ENCODE results near the gene TCP11X2. TPM values are rescaled to one million over a fixed set of nuclear protein-coding genes. Genes with fewer than 3 reads are reported as not detected.

The TCP11X2 gene
- not detected in 5 replicates for total RNA-seq (2022; extraction: Qiagen RNA extraction; ENCODE audit: low read depth)

GRCh38 chrX:102471762-102472220 is at the start of gene TCP11X2:
TCP11X2 (minus strand) TSS chrX:102471812.

DNA sequence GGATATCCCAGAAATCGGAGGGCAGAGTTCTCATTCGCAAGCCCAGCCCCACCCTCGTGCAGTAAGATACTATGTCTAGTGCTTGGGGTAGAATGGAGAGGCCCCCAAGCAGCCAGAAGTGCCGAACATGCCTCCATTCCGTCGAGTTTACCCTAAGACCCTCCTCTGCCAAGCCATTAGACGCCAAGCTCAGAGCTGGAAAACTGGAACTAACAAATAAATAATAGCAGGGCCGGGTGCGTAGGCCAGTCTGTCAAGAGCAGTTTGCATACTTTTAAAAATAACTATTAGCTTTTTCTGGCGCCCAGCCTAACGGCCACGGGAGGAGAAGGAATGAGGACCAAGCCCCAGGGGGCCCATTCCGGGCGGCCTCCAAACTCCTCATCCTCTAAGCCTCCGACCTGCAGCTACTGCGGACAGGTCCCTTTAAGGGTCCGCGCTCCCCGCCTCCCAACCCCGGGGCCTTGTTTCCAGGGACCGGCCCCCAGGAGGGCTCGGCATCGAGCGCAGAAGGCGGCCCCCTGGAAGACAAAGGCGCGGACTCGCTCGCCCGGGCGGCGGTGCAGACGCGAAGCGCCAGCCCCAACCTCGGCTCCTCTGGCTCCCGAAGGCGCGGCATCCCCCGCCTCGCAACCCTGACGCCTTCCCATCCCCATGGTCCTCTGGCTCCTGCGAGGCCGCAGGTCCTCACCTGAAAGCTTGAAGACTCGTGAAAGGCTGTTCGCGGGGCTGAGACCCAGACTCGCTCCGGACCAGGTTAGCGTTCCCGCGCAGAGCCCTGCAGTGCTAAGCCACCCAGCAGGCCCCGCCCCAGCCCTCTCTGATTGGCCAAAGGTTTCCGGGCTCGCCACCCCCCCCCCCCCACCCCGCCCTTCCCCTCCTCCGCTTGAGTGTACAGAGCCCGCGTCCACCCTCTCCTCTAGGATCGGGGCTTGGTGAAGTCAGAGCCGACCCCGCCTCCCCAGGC is 44.6 kb upstream of the TCP11X2 start, which contains the start of gene TMSB15A:
Gene TMSB15A (minus strand): TSS at position 765 of the 967 bp plus-strand sequence.

DNA sequence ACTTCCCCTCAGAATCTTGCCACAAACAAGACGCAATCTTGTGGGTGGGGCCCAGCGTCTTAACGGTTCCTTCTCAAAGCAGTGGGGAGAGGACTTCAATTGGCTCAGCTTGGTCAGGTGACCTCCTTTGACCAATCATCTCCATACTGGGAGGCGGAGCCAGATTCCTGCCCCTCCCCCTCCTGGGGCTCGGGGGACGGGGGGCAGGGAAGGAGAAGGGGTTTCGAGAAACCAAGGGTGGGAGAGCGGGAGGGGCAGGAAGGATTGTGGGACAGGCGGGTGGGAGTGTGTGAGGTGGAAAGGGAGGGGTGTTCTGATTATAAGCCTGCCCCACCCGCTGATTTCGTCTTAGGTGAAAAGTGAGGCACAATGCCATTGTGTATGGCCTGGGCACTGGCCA is 31.7 kb downstream of the TCP11X2 start, which contains the start of gene NXF2B:
Gene NXF2B (minus strand): TSS at position 101 of the 400 bp plus-strand sequence. CDS start 59,972 bp downstream, outside the sequence.

Other genes with a start within 250 kb of the TCP11X2 start
- gene NXF2, start 224.6 kb downstream of the TCP11X2 start, total RNA-seq (2022; extraction: Qiagen RNA extraction; ENCODE audit: low read depth) = not detected in 5 replicates
- not detected in 5 replicates for gene NXF2B, start 31.8 kb downstream of the TCP11X2 start, total RNA-seq (2022; extraction: Qiagen RNA extraction; ENCODE audit: low read depth)
- gene TMSB15A, start 44.9 kb upstream of the TCP11X2 start, total RNA-seq (2022; extraction: Qiagen RNA extraction; ENCODE audit: low read depth) = 0.47 to 0.85 TPM (median 0.80 TPM) in 5 replicates
- 8.7 to 13.3 TPM (median 10.4 TPM) in 5 replicates for gene ARMCX5, start 127.7 kb upstream of the TCP11X2 start, total RNA-seq (2022; extraction: Qiagen RNA extraction; ENCODE audit: low read depth)
- 0.19 to 0.45 TPM (median 0.22 TPM) in 5 replicates for gene GPRASP1, start 179.7 kb upstream of the TCP11X2 start, total RNA-seq (2022; extraction: Qiagen RNA extraction; ENCODE audit: low read depth)
- gene GPRASP2, start 240.6 kb upstream of the TCP11X2 start, total RNA-seq (2022; extraction: Qiagen RNA extraction; ENCODE audit: low read depth) = 4.6 to 6.3 TPM (median 5.4 TPM) in 5 replicates
- 2.4 to 4.4 TPM (median 3.2 TPM) in 5 replicates for gene GPRASP3, start 248.9 kb upstream of the TCP11X2 start, total RNA-seq (2022; extraction: Qiagen RNA extraction; ENCODE audit: low read depth)

Data from A549 treated with GW870086 at 1 μM for 4 hours (cell line).